GM12878 (cell line): ENCODE measurements around the gene ETV2.

Experiments used
- EP300 ChIP-seq, 2 experiments: fragments of 150-350 bp in 1 of 2; IDR thresholded peaks; 2 replicates each; pipeline ENCODE4 v1.6.1; 2011 to 2012; ENCODE audit warnings: low read depth in 2 of 2, low read length in 2 of 2, borderline replicate concordance in 1 of 2, improper control_type of control experiment in 1 of 2, inconsistent platforms in 1 of 2; ENCODE audit not compliant: control insufficient read depth in 1 of 2
- EZH2 ChIP-seq: IDR thresholded peaks from 2 replicates; pipeline ENCODE4 v1.6.1; 2012; ENCODE audit warnings: low read depth, mild to moderate bottlenecking, control low read depth, inconsistent platforms, low read length, borderline replicate concordance; ENCODE audit not compliant: control insufficient read depth
- PKNOX1 ChIP-seq: fragments of 450-650 bp; IDR thresholded peaks from 2 replicates; pipeline ENCODE4 v1.6.1; 2016; ENCODE audit warnings: mild to moderate bottlenecking

- TF ChIP-seq PKNOX1 (no peak), EP300 (IDR thresholded peaks at IDR 0.05; ENCODE audit: borderline replicate concordance in 1 of 2, control insufficient read depth in 1 of 2, low read depth in 2 of 2, low read length in 2 of 2) (no peak), EZH2 (no peak)
These were observed 29.1 kb downstream of the ETV2 start for GRCh38 chr19:35670686-35671085.
